ENCODE measurements around the gene ZRANB1. TPM values are rescaled to one million over a fixed set of nuclear protein-coding genes. Genes with fewer than 3 reads are reported as not detected.

ZRANB1 gene
- total RNA-seq, 4 donors from 2014 or later = 10.7 to 18.8 (median 15.5) TPM

DNA sequence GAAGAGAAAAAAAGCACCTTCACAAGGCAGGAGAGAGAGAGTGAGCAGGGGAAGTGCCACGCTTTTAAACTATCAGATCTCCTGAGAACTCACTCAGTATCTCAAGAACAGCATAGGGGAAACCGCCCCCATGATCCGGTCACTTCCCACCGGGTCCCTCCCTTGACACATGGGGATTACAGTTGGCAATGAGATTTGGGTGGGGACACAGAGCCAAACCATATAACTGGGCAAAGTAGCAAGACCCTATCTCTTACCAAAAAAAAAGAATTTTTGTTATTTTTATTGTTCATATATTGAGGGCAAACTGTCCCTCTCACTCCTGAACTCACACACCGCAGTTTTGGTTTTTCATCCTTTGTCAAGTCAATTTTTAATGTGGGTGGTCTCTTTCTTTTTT, 18.2 kb upstream of the ZRANB1 start:
- Histone ChIP-seq H3K4me1 (peaks cover 0 to 16% (median 1%) of the 10 kb centered on the region in 4 donors), H3K27ac (no peak overlapping the region), H3K27me3 (no peaks in the 10 kb centered on the region), H3K9me3 (no peaks in the 10 kb centered on the region), H3K36me3 (no peaks in the 10 kb centered on the region), H3K4me3 (no peak overlapping the region)
- no peak for TF ChIP-seq POLR2A (IDR thresholded peaks at IDR 0.05)
- TF ChIP-seq, protein P1, sequence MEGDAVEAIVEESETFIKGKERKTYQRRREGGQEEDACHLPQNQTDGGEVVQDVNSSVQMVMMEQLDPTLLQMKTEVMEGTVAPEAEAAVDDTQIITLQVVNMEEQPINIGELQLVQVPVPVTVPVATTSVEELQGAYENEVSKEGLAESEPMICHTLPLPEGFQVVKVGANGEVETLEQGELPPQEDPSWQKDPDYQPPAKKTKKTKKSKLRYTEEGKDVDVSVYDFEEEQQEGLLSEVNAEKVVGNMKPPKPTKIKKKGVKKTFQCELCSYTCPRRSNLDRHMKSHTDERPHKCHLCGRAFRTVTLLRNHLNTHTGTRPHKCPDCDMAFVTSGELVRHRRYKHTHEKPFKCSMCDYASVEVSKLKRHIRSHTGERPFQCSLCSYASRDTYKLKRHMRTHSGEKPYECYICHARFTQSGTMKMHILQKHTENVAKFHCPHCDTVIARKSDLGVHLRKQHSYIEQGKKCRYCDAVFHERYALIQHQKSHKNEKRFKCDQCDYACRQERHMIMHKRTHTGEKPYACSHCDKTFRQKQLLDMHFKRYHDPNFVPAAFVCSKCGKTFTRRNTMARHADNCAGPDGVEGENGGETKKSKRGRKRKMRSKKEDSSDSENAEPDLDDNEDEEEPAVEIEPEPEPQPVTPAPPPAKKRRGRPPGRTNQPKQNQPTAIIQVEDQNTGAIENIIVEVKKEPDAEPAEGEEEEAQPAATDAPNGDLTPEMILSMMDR (IDR thresholded peaks at IDR 0.05) = no peak
- no peak for DNase-seq

DNA sequence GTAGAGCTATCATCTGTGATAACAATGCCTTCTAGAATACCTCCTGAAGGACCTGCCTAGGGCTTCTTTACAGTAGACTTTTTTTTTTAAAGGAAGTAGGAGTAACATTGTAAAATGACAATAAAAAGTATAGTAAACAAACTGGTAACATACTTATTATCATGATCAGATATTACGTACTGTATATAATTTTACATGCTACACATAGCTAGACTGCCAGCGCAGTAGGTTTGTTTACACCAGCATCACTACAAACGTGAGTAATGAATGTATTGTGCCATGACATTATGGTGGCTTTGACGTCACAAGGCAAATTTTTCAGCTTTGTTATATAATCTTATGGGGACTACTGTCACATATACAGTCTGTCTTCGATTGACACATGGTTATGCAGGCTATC, 15.4 kb upstream of the ZRANB1 start:
- no peak for DNase-seq
- TF ChIP-seq, protein P1 (IDR thresholded peaks at IDR 0.05) = no peak
- no peak for TF ChIP-seq POLR2A (IDR thresholded peaks at IDR 0.05)
- no peaks in the 10 kb centered on the region for H3K36me3 ChIP-seq

DNA sequence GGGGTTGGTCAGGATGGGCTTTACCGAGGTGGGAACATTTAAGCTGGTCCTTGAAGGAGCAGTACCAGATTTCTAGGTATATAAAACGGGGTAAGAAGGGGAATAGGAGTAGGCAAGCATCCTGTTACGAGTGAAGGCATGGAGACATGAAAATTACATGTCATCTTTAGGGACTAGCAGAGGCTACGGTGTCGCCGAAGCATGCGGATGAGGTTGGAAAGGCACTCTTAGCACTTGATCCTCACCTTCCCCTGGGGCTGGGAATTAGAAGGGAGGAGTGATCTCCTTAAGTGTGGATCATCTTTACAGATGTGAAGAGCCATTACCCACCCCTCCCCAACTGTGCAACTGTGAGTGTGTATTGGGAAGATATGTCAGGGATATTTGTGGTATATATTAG, 13.8 kb upstream of the ZRANB1 start:
- no peak for DNase-seq
- no peak overlapping the region for H3K4me3 ChIP-seq
- no peaks in the 10 kb centered on the region for H3K9me3 ChIP-seq
- TF ChIP-seq POLR2A (IDR thresholded peaks at IDR 0.05) = no peak
- TF ChIP-seq, protein P1 (IDR thresholded peaks at IDR 0.05) = no peak
- H3K27me3 ChIP-seq = no peaks in the 10 kb centered on the region
- no peaks in the 10 kb centered on the region for H3K36me3 ChIP-seq
- H3K4me1 ChIP-seq = peaks cover 0 to 9% (median 0%) of the 10 kb centered on the region in 4 donors
- H3K27ac ChIP-seq = no peak overlapping the region

More for the DNA sequence above, 15.4 kb upstream of the ZRANB1 start:
- Histone ChIP-seq H3K4me1 (peaks cover 0 to 9% (median 0%) of the 10 kb centered on the region in 4 donors), H3K27ac (no peak overlapping the region), H3K9me3 (no peaks in the 10 kb centered on the region), H3K27me3 (no peaks in the 10 kb centered on the region), H3K4me3 (no peak overlapping the region)

DNA sequence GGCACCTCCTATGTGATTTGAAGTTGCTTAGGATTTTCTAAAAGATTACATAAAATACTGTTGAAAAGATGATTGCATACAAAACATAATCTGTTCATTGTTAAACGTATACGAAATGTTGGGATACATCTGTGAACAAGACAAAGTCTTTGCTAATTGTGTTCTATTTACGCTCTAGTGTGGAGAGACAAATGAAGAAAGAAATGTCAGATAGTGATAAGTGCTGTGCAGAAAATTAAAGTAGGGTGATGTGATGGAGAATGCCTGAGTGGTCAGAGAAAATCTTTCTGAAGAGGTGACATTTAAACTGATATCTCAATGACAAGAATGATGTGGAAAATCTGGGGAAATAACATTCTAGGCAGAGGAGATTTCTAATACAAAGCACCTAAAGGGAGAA, 13.4 kb upstream of the ZRANB1 start:
- TF ChIP-seq POLR2A (IDR thresholded peaks at IDR 0.05) = no peak
- TF ChIP-seq, protein P1 (IDR thresholded peaks at IDR 0.05) = no peak
- Histone ChIP-seq H3K36me3 (no peaks in the 10 kb centered on the region), H3K9me3 (no peaks in the 10 kb centered on the region), H3K27ac (no peak overlapping the region), H3K27me3 (no peaks in the 10 kb centered on the region), H3K4me1 (peaks cover 0 to 9% (median 0%) of the 10 kb centered on the region in 4 donors), H3K4me3 (no peak overlapping the region)
- no peak for DNase-seq

DNA sequence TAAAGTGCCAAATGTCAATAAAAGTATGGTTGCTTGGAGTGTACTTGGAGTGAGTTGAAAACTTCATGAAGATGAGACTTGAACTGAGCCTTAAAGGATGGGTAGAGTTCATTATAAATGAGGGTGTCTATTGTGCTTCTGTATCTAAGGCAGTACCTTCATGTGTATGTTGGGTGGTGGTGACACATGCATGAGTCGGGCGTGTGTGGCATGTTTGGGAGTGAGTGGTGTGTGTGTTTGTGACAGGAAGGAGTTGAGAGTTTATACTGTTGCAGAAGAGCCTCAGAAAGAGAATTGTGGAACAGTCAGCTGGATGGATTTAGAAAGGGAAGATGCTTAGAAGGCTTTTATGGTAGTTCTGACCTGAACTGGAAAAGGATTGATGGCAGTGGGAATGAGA, 6.0 kb upstream of the ZRANB1 start:
- Histone ChIP-seq H3K27ac (no peak overlapping the region), H3K27me3 (no peaks in the 10 kb centered on the region), H3K4me3 (no peak overlapping the region), H3K4me1 (peaks cover 0 to 3% (median 0%) of the 10 kb centered on the region in 4 donors), H3K36me3 (no peaks in the 10 kb centered on the region), H3K9me3 (no peaks in the 10 kb centered on the region)
- DNase-seq = no peak
- TF ChIP-seq, protein P1 (IDR thresholded peaks at IDR 0.05) = no peak
- TF ChIP-seq POLR2A (IDR thresholded peaks at IDR 0.05) = no peak

DNA sequence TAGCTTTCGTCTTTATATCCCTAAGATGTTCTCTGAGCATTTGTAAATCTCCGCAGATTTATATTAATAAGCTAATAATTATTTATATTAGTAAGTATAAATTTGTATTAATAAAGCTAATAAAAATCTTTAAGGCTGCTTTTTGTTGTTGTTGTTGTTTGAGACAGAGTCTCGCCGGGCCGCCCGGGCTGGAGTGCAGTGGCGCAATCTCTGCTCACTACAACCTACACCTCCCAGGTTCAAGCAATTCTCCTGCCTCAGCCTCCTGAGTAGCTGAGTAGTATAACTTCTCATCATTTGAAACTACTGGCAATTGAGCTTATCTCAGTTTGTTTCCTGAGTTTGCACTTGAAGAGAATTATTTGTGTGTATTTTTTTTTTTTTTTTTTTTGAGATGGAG, 5.1 kb upstream of the ZRANB1 start:
- TF ChIP-seq, protein P1 (IDR thresholded peaks at IDR 0.05) = no peak
- no peak for TF ChIP-seq POLR2A (IDR thresholded peaks at IDR 0.05)

More for the DNA sequence above, 5.1 kb upstream of the ZRANB1 start:
- H3K4me3 ChIP-seq = no peak overlapping the region
- no peaks in the 10 kb centered on the region for H3K9me3 ChIP-seq
- no peaks in the 10 kb centered on the region for H3K27me3 ChIP-seq
- no peak for DNase-seq
- no peaks in the 10 kb centered on the region for H3K36me3 ChIP-seq
- H3K4me1 ChIP-seq = peaks cover 0 to 3% (median 0%) of the 10 kb centered on the region in 4 donors
- H3K27ac ChIP-seq = no peak overlapping the region
